ENCODE results near the gene RIC8A. TPM values are rescaled to one million over a fixed set of nuclear protein-coding genes. Genes with fewer than 3 reads are reported as not detected.
"Not testable (repeated sequence)": the region's sequence is repeated elsewhere in the genome, so short reads cannot be mapped to it uniquely, and the experiment has no call there.

Gene RIC8A
- polyA plus RNA-seq, 2 of the 4 experiments (the other 2 are of a cell fraction): 82.0 to 101 TPM

DNA sequence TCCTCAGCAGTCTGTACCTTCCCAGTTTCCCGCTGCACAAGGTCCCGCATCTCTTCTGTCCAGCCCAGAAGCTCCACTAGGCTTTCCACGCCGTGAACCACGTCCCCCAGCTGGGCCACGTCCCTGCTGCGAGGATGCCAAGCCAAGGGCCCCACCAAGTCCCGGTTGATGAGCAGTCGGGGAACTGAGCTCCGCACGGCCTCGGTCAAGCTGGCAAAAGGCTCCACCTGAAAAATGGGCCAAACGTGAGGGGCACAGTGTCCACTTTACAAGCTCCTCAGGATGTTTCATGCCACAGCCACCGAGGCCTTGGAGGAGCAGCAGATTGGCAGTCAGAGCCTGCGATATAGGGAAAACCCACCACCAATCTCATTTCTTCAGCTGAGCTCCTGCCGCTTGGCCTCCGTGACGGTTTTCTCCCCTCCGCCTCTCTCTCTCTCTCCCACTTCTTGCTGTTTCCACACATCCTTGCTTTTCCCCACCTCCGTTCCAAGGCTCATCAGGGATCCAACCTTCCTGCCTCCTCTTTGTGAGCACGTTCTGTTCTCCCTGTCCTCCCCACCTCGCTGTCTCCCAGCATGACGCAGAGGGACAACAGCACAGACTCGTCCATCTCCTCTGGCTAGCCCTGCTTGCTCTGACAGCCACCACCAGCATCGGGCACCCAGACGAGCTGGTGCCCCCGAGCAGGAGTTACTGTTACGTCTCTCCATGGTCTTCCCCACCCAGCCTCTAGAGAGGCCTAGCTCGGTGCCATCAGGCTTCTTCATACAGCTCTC, 11.5 kb downstream of the RIC8A start:
- POLR2A ChIA-PET: no interaction called here
- no peak overlapping the region for H3K27ac ChIP-seq
- ATAC-seq: no peak
- no peaks in the 10 kb centered on the region for H3K9me3 ChIP-seq
- CTCF ChIA-PET: interaction anchor here (0.6 to 2.0 kb wide), 6 partner anchors 10 to 232 kb away, joined by 3 to 11 read pairs (median 3); no protein-coding TSS in a partner anchor
- WGBS (ENCODE audit: missing lambda C conversion rate): 88% methylated on average over 28 of the region's 29 CpGs
- FAIRE-seq: no peak
- H3K4me1 ChIP-seq: no peaks in the 10 kb centered on the region
- H3K4me3 ChIP-seq: no peak overlapping the region
- no peak overlapping the region for H3K4me2 ChIP-seq
- no peak for TF ChIP-seq NPAS2 (CRISPR knock-in tag; IDR thresholded peaks at IDR 0.05; ENCODE audit: borderline replicate concordance)
- TF ChIP-seq BCL3 (IDR thresholded peaks at IDR 0.05): no peak
- TF ChIP-seq JUN (IDR thresholded peaks at IDR 0.05): no peak
- no peak for DNase-seq (ENCODE audit: low read depth in 1 of 2, low spot score in 1 of 2)

DNA sequence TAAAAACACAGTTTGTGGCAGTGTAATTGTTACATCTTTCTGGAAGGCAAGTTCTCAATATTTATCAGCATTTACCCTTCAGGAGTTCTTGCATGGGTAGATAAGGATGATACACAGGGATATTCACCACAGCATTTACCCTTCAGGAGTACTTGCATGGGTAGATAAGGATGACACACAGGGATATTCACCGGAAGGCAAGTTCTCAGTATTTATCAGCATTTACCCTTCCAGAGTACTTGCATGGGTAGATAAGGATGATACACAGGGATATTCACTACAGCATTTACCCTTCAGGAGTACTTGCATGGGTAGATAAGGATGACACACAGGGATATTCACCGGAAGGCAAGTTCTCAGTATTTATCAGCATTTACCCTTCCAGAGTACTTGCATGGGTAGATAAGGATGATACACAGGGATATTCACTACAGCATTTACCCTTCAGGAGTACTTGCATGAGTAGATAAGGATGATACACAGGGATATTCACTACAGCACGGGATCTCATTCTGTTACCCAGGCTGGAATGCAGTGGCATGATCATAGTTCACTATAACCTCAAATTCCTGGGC, 13.2 kb downstream of the RIC8A start:
- H3K4me1 ChIP-seq; FAIRE-seq; H3K4me3 ChIP-seq; H3K27ac ChIP-seq; H3K4me2 ChIP-seq; DNase-seq (ENCODE audit: low read depth in 1 of 2, low spot score in 1 of 2); ATAC-seq; POLR2A ChIA-PET; H3K9me3 ChIP-seq: not testable (repeated sequence)
- 92% methylated on average over 3 of the region's 3 CpGs for WGBS (ENCODE audit: missing lambda C conversion rate)
- CTCF ChIA-PET: interaction anchor here (1.4 to 2.1 kb wide), 2 partner anchors 12 to 16 kb away, joined by 3 to 10 read pairs; partner anchors contain the start of gene PSMD13

GRCh38 chr11:221539-221938, 14.0 kb downstream of the RIC8A start:
- WGBS (ENCODE audit: missing lambda C conversion rate): 87% methylated on average over 7 of the region's 7 CpGs
- TF ChIP-seq EHMT2 (IDR thresholded peaks at IDR 0.05; ENCODE audit: low read depth): no peak
- TF ChIP-seq HES2 (IDR thresholded peaks at IDR 0.05): no peak
- TF ChIP-seq, protein P1, sequence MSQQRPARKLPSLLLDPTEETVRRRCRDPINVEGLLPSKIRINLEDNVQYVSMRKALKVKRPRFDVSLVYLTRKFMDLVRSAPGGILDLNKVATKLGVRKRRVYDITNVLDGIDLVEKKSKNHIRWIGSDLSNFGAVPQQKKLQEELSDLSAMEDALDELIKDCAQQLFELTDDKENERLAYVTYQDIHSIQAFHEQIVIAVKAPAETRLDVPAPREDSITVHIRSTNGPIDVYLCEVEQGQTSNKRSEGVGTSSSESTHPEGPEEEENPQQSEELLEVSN (IDR thresholded peaks at IDR 0.05; ENCODE audit: borderline replicate concordance, low read depth): no peak
- Histone ChIP-seq H3K4me3 (no peak overlapping the region), H3K4me2 (no peak overlapping the region), H3K9me3 (no peaks in the 10 kb centered on the region), H3K27ac (no peak overlapping the region), H3K4me1 (no peaks in the 10 kb centered on the region)
- FAIRE-seq: no peak
- CTCF ChIA-PET: interaction anchor here (0.8 to 2.5 kb wide), 5 partner anchors 11 to 84 kb away, joined by 3 to 10 read pairs (median 7); partner anchors contain the start of gene PSMD13
- POLR2A ChIA-PET: no interaction called here
- DNase-seq (ENCODE audit: low read depth in 1 of 2, low spot score in 1 of 2): no peak
- no peak for ATAC-seq

DNA sequence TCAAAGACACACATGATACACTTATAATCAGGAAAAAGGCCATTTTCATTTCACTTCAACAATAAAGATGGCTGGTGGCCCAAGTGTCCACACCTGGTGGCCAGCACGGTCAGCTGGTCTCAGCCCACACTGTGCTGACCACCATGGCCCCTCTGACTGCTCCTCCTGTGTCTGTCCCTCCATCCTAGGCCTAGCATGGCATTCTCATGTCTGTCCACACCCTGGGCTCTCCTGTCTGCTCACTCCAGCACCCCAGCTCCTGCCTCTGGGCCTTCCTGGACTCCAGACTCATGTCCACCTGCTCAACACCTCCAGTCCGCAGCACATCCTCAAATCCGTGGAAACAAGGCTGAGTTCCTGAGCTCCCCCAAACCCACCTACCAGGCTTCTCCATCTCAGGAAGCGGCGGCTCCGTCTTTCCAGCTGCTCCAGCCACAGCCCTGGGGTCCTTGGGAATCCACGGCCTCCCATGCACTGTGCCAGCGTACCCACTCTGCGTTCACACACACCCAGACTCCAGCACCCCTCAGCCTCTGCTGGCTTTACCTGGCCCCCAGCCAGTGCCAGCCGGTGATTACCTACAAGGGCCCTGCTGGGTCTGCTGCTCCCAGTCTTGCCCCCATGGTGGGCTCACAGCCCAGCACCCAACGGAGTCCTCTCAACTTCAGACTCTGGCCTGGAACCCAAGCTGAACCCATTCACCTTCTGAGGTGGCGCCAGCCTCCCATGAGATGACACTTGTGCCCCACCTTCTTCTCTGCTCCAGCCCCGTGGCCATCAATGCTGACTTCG, 14.7 kb downstream of the RIC8A start:
- Histone ChIP-seq H3K9me3 (no peaks in the 10 kb centered on the region), H3K27ac (no peak overlapping the region), H3K4me1 (no peaks in the 10 kb centered on the region), H3K4me2 (no peak overlapping the region), H3K4me3 (no peak overlapping the region)
- ATAC-seq (no peak), FAIRE-seq (no peak), DNase-seq (ENCODE audit: low read depth in 1 of 2, low spot score in 1 of 2) (no peak)
- 95% methylated on average over 14 of the region's 14 CpGs for WGBS (ENCODE audit: missing lambda C conversion rate)
- no peak for TF ChIP-seq ZSCAN20 (CRISPR knock-in tag; IDR thresholded peaks at IDR 0.05)
- no peak for TF ChIP-seq BCL3 (IDR thresholded peaks at IDR 0.05)
- TF ChIP-seq JUN (IDR thresholded peaks at IDR 0.05): no peak
- no peak for TF ChIP-seq POLR2AphosphoS2 (conservative IDR thresholded peaks at IDR 0.05; ENCODE audit: low read length)
- TF ChIP-seq RCOR1 (IDR thresholded peaks at IDR 0.05; ENCODE audit: low read depth, low read length): no peak
- no peak for TF ChIP-seq REST (IDR thresholded peaks at IDR 0.05)
- no peak for TF ChIP-seq FOSL2 (IDR thresholded peaks at IDR 0.05)
- no peak for TF ChIP-seq FOSL2 (CRISPR knock-in tag; IDR thresholded peaks at IDR 0.05)
- TF ChIP-seq SREBF2 (IDR thresholded peaks at IDR 0.05): no peak
- TF ChIP-seq KDM1A (IDR thresholded peaks at IDR 0.05; ENCODE audit: low read depth): no peak
- TF ChIP-seq SMC3 (IDR thresholded peaks at IDR 0.05): no peak
- TF ChIP-seq FOSB (CRISPR knock-in tag; IDR thresholded peaks at IDR 0.05): no peak
- no peak for TF ChIP-seq ZFP36 (IDR thresholded peaks at IDR 0.05; ENCODE audit: borderline replicate concordance, partially characterized antibody)
- no peak for TF ChIP-seq EHMT2 (IDR thresholded peaks at IDR 0.05; ENCODE audit: low read depth)
- TF ChIP-seq BHLHE40 (IDR thresholded peaks at IDR 0.05; ENCODE audit: low read depth, low read length): no peak
- ChIA-PET POLR2A (no interaction called here), CTCF (interaction anchor here (0.8 to 2.5 kb wide), 6 partner anchors 11 to 83 kb away, joined by 3 to 10 read pairs (median 5); partner anchors contain the start of gene PSMD13)

Data from A549 (cell line).